Panc1 (cell line): ENCODE data around the gene CEP170.
"Not testable (repeated sequence)": the region's sequence is repeated elsewhere in the genome, so short reads cannot be mapped to it uniquely, and the experiment has no call there.

Source experiments
- CTCF ChIP-seq: fragments of 450-650 bp; IDR thresholded peaks from 2 replicates; pipeline ENCODE4 v1.5.1; 2017; ENCODE audit warnings: mild to moderate bottlenecking
- POLR2AphosphoS5 ChIP-seq: IDR thresholded peaks from 2 replicates; pipeline ENCODE4 v1.6.1; 2012; ENCODE audit warnings: mild to moderate bottlenecking, low read depth, low read length, moderate library complexity
- SIN3A ChIP-seq: IDR thresholded peaks from 2 replicates; pipeline ENCODE4 v1.6.1; 2012; ENCODE audit warnings: low read depth, mild to moderate bottlenecking, low read length, moderate library complexity, borderline replicate concordance; ENCODE audit not compliant: insufficient read depth
- TCF7L2 ChIP-seq: IDR thresholded peaks from 2 replicates; pipeline ENCODE4 v1.6.1; 2011; ENCODE audit warnings: mild to moderate bottlenecking, low read depth, low read length, inconsistent platforms

GRCh38 chr1:243147351-243147750 is 107.7 kb downstream of the CEP170 start:
- not testable (repeated sequence) for TF ChIP-seq CTCF, POLR2AphosphoS5, TCF7L2, SIN3A
